Sigmoid colon (tissue), 3 donors: ENCODE measurements around the gene SPOCK1.
"Not testable (repeated sequence)": the region's sequence is repeated elsewhere in the genome, so short reads cannot be mapped to it uniquely, and the experiment has no call there.

ENCODE experiments used
- CTCF ChIP-seq, 4 experiments: fragments of 450-650 bp in 3 of 4; fragments of 200-600 bp in 1 of 4; IDR thresholded peaks; one replicate each; pipeline ENCODE4 v1.5.1; 2016 to 2019; ENCODE audit warnings: antibody characterized with exemption in 4 of 4, mild to moderate bottlenecking in 3 of 4, moderate library complexity in 2 of 4
- POLR2A ChIP-seq, 2 donors: fragments of 450-650 bp; IDR thresholded peaks; one replicate each; pipeline ENCODE4 v1.6.1; 2016; ENCODE audit warnings: antibody characterized with exemption in 2 of 2, mild to moderate bottlenecking in 2 of 2, moderate library complexity in 2 of 2

- not testable (repeated sequence) for TF ChIP-seq CTCF, POLR2A (IDR thresholded peaks at IDR 0.05)
These were observed 545.6 kb downstream of the SPOCK1 start for GRCh38 chr5:136953346-136954069.
